ENCODE data around the gene FOXD1.

FOXD1 gene

DNA sequence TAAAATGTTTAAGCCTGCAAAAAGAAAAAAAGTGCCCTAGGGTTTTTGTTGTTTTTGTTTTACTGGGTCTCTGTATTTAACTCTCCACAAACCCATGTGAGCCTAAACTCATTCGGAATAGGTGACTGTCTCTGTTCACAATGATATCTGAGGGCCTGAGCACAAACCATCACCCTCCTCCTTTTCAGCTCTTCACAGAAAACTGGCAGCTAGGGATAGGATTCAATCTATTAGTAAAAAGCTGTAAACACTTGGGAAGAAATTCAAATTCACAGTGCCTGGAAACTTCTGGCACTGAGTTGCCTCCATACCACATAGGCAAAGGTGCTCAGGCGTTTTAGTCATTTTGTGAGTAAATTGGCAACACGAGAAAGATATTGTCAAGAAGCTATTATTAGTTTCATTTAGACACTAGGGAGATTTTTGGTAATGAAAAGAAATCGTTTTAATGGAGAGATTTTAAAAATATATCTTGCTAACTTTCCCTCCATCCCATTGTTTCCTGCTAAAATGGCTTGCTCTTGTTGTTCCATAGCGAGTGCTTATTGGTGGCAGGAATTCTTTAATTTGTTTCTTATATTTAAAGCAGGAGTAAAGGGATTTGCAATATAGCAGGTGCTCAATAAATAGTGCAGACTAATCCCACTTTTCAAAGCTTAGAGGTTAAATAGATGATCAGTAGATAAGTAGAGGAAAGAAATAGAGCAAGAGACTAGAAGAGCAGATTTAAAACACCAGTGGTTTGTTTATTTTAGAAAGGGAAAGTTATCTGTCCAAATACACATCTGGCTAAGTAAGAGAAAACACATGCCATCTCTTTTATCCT, 9.7 kb downstream of the FOXD1 start:
- DNase-seq, result no peak

- no peak for DNase-seq
Observed at GRCh38 chr5:73437777-73438644, 10.6 kb downstream of the FOXD1 start.

DNA sequence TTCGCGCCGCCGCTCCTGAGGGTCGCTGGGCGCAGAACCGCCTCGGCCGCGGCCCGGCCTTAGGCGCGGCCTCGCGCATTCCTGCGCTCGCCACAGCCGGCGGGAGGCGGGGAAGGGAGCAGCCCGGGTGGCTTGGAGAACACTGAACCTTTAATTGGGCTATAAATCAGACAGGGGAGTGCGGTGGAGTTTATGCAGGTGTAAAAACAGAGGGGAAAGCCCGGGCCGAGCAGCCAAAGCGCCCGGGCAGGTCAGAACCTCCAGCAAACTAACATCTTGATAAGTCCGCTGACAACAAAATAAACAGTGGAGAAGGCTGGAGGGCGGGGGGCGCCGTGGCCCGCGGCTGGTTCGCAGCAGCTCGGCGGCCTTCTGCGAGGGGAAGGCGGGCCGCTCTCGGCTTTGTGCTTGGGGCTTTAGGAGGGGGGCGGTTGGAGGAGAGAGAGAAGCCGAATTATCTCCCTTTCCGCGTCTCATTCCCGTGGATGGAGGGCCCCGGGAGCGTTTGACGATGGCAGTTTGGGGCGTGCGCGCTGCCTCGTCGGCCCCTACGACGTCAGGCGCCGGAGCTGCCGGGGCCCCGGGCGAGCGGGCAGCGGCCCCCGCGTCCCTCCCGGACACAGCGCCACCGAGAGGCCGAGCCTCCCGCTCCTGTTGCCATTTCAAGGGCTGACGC, 11.3 kb downstream of the FOXD1 start:
- DNase-seq, result peak; percentile 62

DNA sequence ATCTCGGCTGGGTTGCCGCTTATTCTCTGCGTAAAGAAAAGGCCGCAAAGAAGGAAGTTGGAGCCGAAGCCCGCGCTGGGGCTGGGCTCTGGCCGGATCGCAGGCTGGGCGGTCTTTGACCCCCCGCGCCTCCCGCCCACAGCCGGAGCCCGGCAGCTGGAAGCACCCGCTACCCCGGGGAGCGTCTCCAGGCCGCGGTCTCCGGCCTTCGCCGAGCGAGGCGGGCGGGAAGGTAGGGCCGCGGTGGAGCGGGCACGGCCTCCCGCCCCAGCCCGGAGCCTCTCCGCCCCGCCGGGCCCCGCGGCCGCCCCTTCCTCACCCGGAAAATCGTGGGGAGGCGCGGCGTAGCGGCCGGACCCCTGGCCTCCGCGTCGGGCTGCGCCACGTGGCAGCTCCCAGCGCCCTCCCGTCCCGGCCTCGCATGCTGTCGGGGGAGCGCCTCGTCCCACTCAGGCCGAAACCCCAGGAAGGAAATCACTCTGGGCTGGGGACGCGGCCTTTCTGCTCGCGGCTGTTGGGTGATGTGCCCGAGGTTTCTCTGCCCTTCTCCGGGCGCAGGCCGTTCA, 12.0 kb downstream of the FOXD1 start:
- DNase-seq, result no peak

- no peak for DNase-seq
Observed at GRCh38 chr5:73435759-73436534, 12.6 kb downstream of the FOXD1 start.

DNA sequence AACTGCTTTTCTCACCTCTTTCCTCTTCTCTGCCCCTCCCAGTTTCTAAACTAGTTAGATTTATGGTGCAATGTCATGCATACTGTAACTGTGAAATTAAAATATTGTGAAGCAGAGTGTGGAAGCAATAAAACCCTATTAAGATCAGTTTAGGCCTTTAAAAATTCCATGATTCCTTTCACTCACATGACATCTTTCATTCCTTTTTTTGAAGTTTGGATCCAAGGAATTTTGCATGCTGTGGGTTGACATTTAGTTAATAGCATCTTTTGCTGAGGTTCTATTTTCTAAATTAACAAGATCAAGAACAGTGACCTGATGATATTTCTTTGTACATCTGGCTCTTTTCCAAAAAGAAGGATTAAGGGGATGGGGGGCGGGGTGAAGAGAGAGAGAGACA, 13.7 kb downstream of the FOXD1 start:
- DNase-seq, result no peak

DNA sequence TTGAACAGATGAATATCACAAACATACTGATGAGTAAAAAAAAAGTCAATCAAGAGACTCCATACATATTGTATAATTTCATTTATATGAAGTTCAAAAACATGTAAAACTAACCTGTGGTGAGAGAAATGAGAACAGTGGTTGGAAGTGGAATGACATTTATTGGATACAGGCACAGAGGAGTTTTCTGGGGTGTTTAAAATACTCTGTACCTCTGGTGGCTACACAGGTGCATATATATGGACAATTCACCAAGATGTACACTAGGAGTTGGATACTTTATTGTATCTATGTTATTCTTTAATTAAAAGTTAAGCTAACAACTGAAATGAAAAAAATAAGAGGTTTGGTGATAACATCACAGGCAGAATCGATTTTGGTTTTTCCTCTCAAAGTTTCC, 14.1 kb downstream of the FOXD1 start:
- DNase-seq, result no peak

DNA sequence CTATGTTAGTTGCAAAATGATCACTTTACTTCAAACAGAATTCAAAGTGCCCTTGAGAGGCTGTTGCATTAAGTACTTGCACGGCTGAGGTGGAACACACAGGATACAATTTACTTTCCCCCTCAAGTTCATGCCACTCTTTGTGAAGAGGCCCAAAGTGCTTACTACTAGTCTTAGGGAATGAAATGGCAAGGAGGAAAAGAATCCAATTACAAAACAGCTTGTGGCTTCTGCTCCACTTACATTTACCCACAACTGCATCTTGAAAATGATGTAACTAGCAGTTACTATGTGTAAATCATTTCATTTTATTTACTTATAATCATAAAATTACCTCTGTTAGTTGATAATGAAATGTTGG, 14.6 kb downstream of the FOXD1 start:
- DNase-seq, result no peak

DNA sequence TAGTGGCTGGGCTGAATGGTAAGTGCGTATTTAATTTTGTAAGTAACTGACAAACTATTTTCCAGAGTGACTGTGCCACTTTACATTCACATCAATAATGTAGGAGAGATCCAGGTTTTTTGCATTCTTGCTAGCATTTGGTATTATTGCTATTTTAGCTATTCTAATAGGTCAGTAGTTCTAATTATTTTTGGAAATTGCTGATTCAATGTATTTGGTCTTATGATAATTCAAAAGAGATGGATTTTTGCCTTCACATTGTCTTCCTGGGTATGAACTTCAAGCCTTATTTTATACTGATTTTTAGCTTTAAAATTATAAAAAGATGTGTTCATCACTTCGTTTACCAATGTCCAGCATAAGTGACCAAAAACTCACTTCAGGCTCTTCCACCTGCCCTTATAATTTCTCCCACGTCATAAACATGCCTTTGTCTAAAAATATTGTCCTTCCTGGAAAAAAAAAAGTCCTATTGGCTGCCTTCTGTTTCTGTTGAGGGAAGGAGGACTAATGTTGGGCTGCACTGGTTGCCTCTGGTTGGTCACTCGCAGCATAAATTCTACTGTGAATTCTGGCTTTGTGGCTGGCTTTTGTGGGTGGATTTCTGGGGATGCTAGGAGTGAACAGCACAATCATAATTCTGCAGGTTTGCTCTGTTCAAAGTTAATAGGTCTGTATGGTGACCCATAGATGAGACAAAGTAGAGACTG, 15.2 kb downstream of the FOXD1 start:
- DNase-seq, result no peak

- DNase-seq, result no peak
Observed at GRCh38 chr5:73431204-73431851, 17.2 kb downstream of the FOXD1 start.

- no peak for DNase-seq
Observed at GRCh38 chr5:73426034-73426433, 22.5 kb downstream of the FOXD1 start.

- DNase-seq, result no peak
Observed at GRCh38 chr5:73424556-73424977, 24.0 kb downstream of the FOXD1 start.

DNA sequence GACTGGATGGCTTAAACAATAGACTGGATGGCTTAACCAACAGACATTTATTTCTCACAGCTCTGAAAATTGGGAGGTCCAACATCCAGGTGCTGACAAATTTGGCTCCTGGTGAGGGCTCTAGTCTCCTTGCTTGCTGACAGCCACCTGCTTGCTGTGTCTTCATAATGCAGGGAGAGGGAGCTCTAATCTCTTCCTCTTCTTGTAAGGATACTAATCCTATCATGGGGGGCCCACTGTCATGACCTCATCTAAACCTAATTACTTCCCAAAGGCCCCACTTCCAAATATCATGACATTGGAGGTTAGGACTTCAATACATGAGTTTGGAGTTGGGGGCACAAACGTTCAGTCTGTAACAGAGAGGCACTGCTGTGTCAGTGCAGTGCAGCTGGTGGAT, 26.4 kb downstream of the FOXD1 start:
- DNase-seq, result no peak

- no peak for DNase-seq
Observed at GRCh38 chr5:73420666-73421065, 27.9 kb downstream of the FOXD1 start.

GRCh38 chr5:73419465-73420390, 28.8 kb downstream of the FOXD1 start:
- DNase-seq, result peak; percentile 91

DNA sequence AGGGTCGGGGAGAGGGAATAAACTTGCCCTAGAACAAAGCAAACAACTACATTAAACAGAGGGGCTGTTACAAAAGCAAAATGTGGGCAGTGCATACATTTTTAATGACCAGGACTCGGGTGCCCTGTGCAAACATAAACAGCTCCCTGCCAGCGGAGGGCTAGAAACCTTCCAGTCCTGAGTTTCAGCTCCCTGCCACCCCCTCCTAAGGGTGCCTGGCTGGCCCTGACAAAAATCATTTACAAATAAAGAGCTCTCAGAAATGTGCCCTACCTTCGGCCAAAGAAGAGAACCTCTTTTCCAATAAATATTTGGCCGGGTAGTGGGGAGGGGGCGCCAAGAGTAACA, 29.5 kb downstream of the FOXD1 start:
- DNase-seq, result no peak

DNA sequence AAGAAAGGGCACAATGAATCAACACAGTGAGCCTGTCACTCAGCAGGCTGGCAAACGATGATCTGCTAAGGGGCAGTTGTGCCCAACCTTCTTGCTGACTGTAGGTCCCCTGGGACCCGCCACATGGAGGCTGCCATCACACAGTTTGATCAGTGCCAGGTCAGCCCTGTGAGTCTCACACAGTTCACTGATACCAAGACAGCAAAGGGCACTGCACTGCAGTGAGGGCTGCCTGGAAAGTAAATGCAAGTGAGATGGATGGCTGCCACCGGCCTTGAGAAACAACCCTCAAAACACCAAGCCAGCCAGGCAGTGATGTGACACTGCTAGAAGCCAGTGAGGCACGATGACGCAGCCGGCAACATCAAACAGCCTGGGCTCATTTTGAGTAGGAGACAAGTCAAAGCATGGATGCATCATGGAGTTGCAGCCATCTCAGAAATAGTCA, 30.3 kb downstream of the FOXD1 start:
- no peak for DNase-seq

GRCh38 chr5:73417303-73418034, 31.1 kb downstream of the FOXD1 start:
- DNase-seq, result peak; percentile 64

GRCh38 chr5:73415617-73416016, 33.0 kb downstream of the FOXD1 start:
- DNase-seq, result no peak
